HG03025 (cell line): Measurements from ENCODE around the gene DCAF4L1.

ENCODE experiments used
- ATAC-seq: cut with Tn5 transposase; IDR thresholded peaks from one replicate; pipeline ENCODE4 v1.9.1; 2021; ENCODE audit warnings: mild to moderate bottlenecking, moderate library complexity; ENCODE audit not compliant: unreplicated experiment, low FRiP score

Gene DCAF4L1

GRCh38 chr4:41989994-41990364 is 8.4 kb downstream of the DCAF4L1 start:
- peak; percentile 11 for ATAC-seq

GRCh38 chr4:41990365-41991111 is 9.0 kb downstream of the DCAF4L1 start, which contains the start of gene SLC30A9:
TSS of gene SLC30A9 (plus strand) at chr4:41990530. CDS start at chr4:41990652, 122 bp downstream.
- peak; percentile 99 for ATAC-seq

- no peak for ATAC-seq
Measured at GRCh38 chr4:41991916-41992767, 10.6 kb downstream of the DCAF4L1 start.

GRCh38 chr4:41992967-41993857 is 11.7 kb downstream of the DCAF4L1 start:
- no peak for ATAC-seq

- ATAC-seq = no peak
Measured at GRCh38 chr4:41994461-41994985, 13.0 kb downstream of the DCAF4L1 start.

- ATAC-seq = no peak
Measured at GRCh38 chr4:41998019-41998418, 16.5 kb downstream of the DCAF4L1 start.

- no peak for ATAC-seq
Measured at GRCh38 chr4:41999321-41999720, 17.8 kb downstream of the DCAF4L1 start.

GRCh38 chr4:42008011-42008786 is 26.6 kb downstream of the DCAF4L1 start:
- ATAC-seq = no peak

- ATAC-seq = no peak
Measured at GRCh38 chr4:42015438-42015837, 33.9 kb downstream of the DCAF4L1 start.

- no peak for ATAC-seq
Measured at GRCh38 chr4:42018451-42018850, 36.9 kb downstream of the DCAF4L1 start.
